Stimulated activated CD8-positive, alpha-beta memory T cell treated with anti-CD3 and anti-CD28 coated beads, Interleukin-12 subunit alpha, Interleukin-12 subunit beta, amount 100 ng/mL, for 4 hours (primary cell): ENCODE results near the gene ODC1.
"Not testable (repeated sequence)": the region's sequence is repeated elsewhere in the genome, so short reads cannot be mapped to it uniquely, and the experiment has no call there.

ENCODE experiments used
- DNase-seq: peaks from one replicate; pipeline ENCODE4 v3.0.0-alpha.2; 2020; ENCODE audit warnings: low read depth

ODC1 gene

GRCh38 chr2:10447895-10448575 is at the start of gene ODC1:
ODC1 (minus strand) TSS chr2:10448327; CDS start chr2:10445032, 3,295 bp downstream.
- peak; percentile 99 for DNase-seq

GRCh38 chr2:10497797-10498251 is 49.7 kb upstream of the ODC1 start:
- peak; percentile 51 for DNase-seq

- no peak for DNase-seq
These were observed 47.8 kb upstream of the ODC1 start for GRCh38 chr2:10495988-10496313.

GRCh38 chr2:10495311-10495987 is 47.3 kb upstream of the ODC1 start:
- no peak for DNase-seq

GRCh38 chr2:10494351-10495066 is 46.4 kb upstream of the ODC1 start:
- no peak for DNase-seq

GRCh38 chr2:10493634-10494281 is 45.6 kb upstream of the ODC1 start:
- peak; percentile 72 for DNase-seq

- DNase-seq: no peak
These were observed 45.0 kb upstream of the ODC1 start for GRCh38 chr2:10493075-10493633.

- no peak for DNase-seq
These were observed 42.7 kb upstream of the ODC1 start for GRCh38 chr2:10490806-10491291.

- DNase-seq: no peak
These were observed 41.9 kb upstream of the ODC1 start for GRCh38 chr2:10489842-10490555.

- not testable (repeated sequence) for DNase-seq
These were observed 40.0 kb upstream of the ODC1 start for GRCh38 chr2:10488142-10488541.

- not testable (repeated sequence) for DNase-seq
These were observed 39.6 kb upstream of the ODC1 start for GRCh38 chr2:10487741-10488104.

- no peak for DNase-seq
These were observed 39.1 kb upstream of the ODC1 start for GRCh38 chr2:10487081-10487740.

- no peak for DNase-seq
These were observed 38.5 kb upstream of the ODC1 start for GRCh38 chr2:10486601-10487079.

- no peak for DNase-seq
These were observed 38.0 kb upstream of the ODC1 start for GRCh38 chr2:10486091-10486490.

- DNase-seq: no peak
These were observed 34.8 kb upstream of the ODC1 start for GRCh38 chr2:10482913-10483312.

GRCh38 chr2:10482460-10482859 is 34.3 kb upstream of the ODC1 start:
- DNase-seq: no peak

- DNase-seq: no peak
These were observed 33.6 kb upstream of the ODC1 start for GRCh38 chr2:10481666-10482157.

- no peak for DNase-seq
These were observed 33.0 kb upstream of the ODC1 start for GRCh38 chr2:10481055-10481665.

- no peak for DNase-seq
These were observed 32.3 kb upstream of the ODC1 start for GRCh38 chr2:10480359-10480949.

GRCh38 chr2:10478916-10479315 is 30.8 kb upstream of the ODC1 start:
- no peak for DNase-seq
